Stimulated activated CD4-positive, alpha-beta T cell treated with anti-CD3 and anti-CD28 coated beads, Interleukin-12 subunit alpha, Interleukin-12 subunit beta, amount 100 ng/mL, for 24 hours (primary cell): Measurements from ENCODE around the gene MIOS.
"Not testable (repeated sequence)": the region's sequence is repeated elsewhere in the genome, so short reads cannot be mapped to it uniquely, and the experiment has no call there.

Source experiments
- DNase-seq, 2 experiments: peaks; one replicate each; pipeline ENCODE4 v3.0.0-alpha.2; 2020; ENCODE audit warnings: low read depth in 2 of 2

The MIOS gene

GRCh38 chr7:7554649-7555575 is 11.8 kb upstream of the MIOS start:
- DNase-seq: no peak

GRCh38 chr7:7556852-7557251 is 9.8 kb upstream of the MIOS start:
- no peak for DNase-seq

GRCh38 chr7:7557252-7557651 is 9.4 kb upstream of the MIOS start:
- DNase-seq: no peak

DNA sequence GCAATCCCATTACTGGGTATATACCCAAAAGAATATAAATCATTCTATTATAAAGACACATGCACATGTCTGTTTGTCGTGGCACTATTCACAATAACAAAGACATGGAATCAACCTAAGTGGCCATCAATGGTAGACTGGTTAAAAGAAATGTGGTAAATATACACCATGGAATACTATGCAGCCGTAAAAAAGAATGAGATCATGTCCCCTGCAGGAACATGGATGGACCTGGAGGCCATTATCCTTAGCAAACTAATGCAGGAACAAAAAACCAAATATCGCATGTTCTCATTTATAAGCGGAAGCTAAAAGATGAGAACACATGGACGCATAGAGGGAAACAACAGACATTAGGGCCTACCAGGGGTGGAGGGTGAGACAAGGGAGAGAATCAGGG is 5.1 kb upstream of the MIOS start:
- not testable (repeated sequence) for DNase-seq

- DNase-seq: no peak
Measured at GRCh38 chr7:7562736-7563135, 3.9 kb upstream of the MIOS start.

GRCh38 chr7:7563269-7563668 is 3.4 kb upstream of the MIOS start:
- no peak for DNase-seq

DNA sequence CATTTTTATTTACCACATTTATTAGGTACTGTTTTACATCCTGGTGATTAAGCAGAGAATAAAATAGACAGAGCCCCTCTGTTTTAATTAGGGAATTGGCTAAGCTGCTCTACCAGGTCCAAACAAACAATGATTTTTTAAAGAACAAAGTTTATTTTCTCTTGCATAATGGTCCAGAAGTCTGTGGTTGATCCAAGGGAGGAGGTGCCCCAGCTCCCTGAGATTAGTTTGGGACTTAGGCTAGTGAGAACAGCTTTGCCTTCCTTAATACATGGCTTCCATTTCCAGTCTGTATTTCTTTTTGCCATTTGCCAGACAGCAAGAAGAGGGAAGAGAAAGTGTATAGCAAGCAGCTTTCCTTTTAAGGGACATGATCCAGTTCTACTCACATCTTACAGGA is 2.9 kb upstream of the MIOS start:
- DNase-seq: no peak

GRCh38 chr7:7564323-7564780 is 2.3 kb upstream of the MIOS start:
- DNase-seq: no peak

GRCh38 chr7:7565018-7565680 is 1.5 kb upstream of the MIOS start:
- no peak for DNase-seq

GRCh38 chr7:7565746-7566650 is 686 bp upstream of the MIOS start:
- no peak for DNase-seq

DNA sequence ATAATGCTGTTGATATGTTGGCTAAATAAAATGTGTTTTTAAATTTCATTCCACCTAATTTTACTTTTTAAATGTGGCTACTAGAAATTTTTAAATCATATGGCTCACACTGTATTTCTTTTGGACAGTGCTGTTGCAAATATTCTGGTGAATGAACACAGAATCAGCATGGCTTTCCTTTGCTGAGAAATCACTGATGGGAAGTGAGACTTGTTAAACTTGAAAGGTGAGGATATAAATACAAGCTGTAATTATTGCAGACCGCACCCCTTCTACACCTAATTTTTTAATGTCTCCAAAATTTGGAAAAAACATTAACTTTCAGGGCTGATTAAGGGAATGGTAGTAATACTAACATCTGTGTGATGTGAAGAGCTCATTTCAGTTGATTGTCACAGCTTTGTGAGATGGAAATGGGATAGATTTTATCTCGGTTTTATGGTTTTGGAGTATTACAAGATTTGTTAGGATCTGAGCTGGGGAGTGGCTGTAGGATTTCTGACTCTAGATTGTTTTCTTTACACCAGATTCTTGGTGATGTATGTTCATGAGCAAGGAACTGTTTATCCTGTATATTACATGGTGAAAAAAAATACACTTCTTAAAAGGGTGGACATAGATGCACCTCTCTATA is 1.3 kb downstream of the MIOS start:
- no peak for DNase-seq

GRCh38 chr7:7568553-7568952 is 1.9 kb downstream of the MIOS start:
- no peak for DNase-seq

GRCh38 chr7:7569081-7569527 is 2.4 kb downstream of the MIOS start:
- DNase-seq: no peak

DNA sequence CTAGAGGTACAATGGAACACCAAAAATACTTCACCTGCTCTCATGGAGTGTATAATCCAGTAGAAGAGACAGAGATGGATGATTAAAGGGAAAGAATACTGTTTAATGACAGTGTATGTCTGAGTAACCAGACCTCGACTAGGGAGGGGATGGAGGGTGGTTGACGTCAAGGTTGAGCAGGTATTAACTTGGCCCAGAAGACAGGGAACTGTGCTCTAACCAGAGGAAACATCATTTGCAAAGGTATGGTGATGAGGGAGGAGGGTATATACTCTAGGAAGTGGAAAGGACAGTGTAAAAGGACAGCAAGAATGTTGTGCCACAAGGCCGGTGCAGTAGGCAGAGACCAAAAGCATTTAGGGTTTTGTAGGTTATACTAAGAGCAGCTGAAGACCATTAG is 2.9 kb downstream of the MIOS start:
- no peak for DNase-seq

- DNase-seq: no peak
Measured at GRCh38 chr7:7570584-7570983, 3.9 kb downstream of the MIOS start.

- DNase-seq: no peak
Measured at GRCh38 chr7:7573701-7574100, 7.0 kb downstream of the MIOS start.

DNA sequence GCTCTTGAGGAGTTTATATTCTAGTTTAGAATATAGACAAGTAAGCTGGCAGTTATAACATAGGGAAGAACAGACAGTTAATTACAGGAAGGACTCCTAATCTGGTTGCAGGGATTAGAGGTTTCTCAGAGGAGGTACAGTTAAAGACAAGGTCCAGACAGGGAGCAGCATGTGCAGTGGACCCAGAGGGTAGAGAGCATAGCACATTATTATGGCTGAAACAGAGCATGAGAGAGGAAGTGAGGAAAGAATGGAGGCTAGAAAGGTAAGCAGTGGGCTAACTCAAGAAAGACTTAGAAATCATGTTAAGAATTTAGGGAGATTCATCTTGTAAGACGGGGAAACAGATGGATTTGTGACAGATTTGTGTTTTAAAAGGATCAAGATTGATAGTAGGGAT is 9.7 kb downstream of the MIOS start:
- DNase-seq: no peak

DNA sequence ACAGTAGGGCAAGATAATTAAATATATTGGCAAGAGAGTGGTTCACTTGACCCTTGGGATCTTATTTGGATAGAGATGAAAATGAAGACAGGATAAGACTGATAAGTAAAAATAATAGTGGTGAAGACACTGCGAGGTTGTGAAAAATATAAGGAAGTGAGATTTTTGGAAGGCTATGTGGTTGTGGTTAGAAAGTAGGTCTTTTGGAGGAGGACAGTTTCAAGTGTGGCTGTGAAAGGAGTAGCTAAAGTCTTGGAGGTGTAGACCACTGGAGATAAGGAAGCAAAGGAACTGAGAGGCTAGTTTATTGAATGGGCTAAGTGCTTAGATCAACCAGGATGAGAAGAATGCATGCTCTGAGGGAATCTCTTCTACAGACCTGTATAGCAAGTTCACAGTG is 11.2 kb downstream of the MIOS start:
- no peak for DNase-seq

DNA sequence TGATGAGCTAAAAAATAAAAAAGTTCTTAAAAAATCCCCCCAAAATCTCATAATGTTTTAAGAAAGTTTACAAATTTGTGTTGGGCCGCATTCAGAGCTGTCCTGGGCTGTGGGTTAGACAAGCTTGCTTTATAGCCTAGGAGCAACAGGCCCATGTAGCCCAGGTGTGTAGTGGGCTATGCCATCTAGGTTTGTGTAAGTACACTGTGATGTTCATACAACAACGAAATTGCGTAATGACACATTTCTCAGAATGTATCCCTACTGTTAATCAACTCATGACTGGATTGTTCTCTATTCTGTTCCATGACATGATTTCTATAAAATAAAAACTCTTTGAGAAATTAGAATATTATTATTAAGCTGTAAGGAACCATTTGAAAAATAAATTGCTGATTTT is 13.0 kb downstream of the MIOS start:
- no peak for DNase-seq

DNA sequence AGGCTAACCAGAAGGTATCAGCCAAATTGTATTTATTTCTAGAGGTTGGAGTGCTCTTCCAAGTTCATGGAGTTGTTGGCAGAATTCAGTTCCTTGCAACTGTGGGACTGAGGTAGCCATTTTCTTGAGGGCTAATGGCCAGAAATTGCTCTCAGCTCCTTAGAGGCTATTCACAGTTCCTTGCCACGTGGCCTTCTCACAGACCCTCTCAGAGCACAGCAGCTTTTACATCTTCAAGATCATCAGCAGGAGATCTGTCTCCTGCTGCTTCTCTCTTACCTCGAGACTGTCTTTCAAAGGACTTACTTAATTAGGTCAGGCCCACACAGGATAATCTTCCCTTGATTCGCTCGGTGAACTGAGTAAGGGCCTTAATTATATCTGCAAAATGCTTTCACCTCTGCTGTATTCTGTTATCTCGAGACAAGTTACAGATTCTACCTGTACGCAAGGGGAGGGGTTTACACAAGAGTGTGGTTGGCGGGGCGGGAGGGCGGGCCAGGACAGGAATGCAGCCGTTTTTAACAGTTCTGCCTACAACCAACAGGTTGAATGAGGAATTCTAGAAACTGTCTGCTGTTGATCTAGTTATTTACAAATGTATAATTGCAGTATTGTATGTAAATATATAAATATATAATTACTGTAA is 15.0 kb downstream of the MIOS start:
- no peak for DNase-seq

- DNase-seq: no peak
Measured at GRCh38 chr7:7582596-7582995, 15.9 kb downstream of the MIOS start.
